Stimulated activated CD8-positive, alpha-beta memory T cell treated with anti-CD3 and anti-CD28 coated beads, Interleukin-15, amount 100 ng/mL, for 24 hours (primary cell): ENCODE data around the gene MTA3.
A peak's percentile ranks its signal among the peaks of the same experiment; 100 is the strongest.
"Not testable (repeated sequence)": the region's sequence is repeated elsewhere in the genome, so short reads cannot be mapped to it uniquely, and the experiment has no call there.

ENCODE experiments used
- DNase-seq: peaks from one replicate; pipeline ENCODE4 v3.0.0-alpha.2; 2020; ENCODE audit warnings: low read depth

Gene MTA3

DNA sequence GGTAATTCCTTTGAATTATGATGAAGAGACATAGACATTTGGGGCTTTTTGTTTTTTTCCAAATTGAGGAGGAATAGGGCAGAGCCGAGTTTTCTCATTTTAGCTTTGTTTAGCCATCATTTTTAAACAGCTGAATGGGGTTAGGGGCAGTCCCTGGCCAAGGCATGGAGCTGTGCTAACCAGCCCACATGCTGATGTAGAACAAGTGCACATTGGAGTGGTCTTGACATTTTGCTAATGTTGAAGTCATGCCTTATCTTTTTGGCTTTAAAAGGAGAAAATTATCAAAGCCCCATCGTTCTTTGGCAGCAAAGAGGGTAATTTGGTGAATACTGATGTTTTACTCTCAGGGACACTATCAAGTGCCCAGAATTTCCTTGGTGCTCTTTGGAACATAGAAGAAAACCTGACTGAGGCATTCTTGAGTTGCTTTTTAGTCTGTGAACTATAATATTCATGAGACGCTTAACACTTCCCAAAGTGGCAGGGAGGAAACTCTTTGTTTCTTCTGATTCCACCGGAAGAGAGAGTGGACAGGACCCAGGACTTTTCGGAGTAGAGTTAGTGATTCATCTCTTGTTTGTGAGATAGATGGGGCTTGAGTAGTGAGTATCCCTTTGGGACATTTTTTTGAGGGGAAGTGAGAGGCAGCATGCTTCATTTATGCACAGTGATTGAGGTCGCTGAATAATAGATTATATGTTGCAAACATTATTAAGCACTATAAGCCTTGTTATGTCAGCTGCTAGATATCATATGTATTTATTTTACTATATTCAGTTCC, 45.0 kb downstream of the MTA3 start:
- DNase-seq, result no peak

DNA sequence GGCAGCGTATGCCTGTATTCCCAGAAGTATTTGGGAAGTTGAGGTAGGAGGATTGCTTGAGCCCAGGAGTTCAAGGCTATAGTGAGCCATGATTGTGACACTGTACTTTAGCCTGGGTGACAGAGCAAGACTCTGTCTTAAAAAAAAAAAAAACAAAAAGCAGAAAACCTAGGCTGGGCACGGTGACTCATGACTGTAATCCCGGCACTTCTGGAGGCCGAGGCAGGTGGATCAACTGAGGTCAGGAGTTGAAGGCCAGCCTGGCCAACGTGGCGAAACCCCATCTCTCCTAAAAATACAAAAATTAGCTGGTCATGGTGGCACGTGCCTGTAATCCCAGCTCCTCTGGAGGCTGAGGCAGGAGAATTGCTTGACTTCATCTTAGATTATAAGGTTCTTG, 46.4 kb downstream of the MTA3 start:
- DNase-seq, result no peak

DNA sequence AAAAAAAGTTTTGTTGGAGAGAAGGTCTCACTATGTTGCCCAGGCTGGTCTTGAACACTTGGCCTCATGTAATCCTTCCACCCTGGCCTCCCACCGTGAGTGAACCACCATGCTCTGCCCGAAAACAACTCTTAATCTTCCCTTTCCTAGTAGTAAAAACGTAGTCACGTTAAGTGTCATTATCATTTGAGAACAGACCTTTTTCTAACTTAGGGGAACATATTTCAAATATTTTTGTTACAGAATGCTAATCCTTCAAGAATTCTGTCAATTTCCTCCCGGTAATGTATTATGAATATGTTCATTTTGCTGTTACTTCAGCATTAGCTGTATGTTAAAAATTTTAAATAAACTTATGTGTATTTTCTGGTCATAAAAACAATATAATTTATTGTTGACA, 49.7 kb downstream of the MTA3 start:
- no peak for DNase-seq

DNA sequence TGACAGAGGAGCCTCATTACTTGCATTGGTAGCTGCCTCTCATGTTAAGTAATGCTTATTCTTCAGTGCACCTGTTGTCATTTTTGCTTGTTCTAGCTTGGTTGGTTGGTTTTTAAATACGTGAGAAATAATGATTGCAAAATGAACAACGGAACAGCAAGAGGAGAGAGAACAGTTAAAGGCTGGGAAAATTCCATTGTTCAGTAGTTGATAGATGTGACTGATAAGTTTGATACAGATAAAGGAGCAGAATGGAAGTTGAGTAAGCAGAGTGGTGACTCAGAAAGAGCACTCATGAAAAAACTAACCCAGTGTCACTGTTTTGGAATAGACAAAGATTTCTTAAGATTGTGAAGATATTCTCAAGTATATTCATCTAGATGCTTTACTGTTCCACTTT, 50.5 kb downstream of the MTA3 start:
- DNase-seq, result no peak

DNA sequence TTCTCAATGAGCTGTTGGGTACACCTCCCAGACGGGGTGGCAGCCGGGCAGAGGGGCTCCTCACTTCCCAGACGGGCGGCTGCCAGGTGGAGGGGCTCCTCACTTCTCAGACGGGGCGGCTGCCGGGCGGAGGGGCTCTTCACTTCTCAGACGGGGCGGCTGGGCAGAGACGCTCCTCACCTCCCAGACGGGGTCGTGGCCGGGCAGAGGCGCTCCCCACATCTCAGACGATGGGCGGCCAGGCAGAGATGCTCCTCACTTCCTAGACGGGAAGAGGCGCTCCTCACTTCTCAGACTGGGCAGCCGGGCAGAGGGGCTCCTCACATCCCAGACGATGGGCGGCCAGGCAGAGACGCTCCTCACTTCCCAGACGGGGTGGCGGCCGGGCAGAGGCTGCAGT, 53.2 kb downstream of the MTA3 start:
- DNase-seq, result not testable (repeated sequence)

DNA sequence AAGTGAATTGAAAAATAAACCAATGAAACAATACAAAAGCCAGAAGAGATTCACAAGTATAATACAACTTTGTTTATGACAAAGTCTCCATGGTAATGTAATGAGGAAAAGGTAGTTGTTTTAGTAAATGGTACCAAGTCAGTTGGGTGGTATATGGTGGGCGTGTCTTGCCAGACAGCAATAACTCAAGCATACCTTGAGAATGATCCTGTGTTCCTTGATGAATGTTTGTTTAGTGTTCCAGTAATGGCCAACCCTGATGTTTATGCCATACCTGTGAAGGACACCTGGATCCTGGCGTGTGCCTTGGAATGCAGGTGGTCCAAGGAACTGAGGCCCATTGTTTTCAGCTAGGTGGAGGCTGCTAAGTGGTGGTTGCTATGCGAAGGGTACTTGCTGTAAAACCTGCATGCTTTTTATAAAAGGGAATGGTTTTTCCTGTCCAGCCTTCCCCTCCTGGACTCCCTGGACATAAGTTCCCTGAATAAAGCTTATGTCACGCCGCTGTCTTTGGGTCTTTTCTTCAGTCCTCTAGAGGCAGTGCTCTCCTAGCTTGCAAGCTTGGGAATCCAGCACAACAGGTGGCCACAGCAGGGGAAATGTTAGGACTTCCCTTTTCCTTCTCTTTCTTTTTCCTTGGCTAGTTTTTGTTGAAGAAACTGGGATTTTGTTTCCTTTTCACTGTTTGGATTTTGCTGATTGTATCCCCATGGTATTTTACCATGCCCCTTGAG, 54.7 kb downstream of the MTA3 start:
- no peak for DNase-seq

DNA sequence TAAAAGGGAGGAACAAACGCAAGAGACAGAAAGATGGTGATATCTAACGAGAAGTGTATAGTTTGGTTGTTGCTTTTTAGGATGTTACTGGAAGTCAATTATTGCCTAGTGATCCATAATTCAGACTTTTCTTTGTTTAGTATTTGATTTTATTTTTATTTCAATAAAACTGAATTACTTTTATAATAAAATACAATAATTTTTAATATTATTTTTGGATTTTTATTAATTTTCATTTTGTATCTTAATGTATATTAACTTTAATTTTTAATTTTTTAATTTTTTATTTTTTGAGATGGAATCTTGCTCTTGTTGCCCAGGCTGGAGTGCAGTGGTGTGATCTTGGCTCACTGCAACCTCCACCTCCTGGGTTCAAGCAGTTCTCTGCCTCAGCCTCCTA, 55.6 kb downstream of the MTA3 start:
- DNase-seq, result no peak

DNA sequence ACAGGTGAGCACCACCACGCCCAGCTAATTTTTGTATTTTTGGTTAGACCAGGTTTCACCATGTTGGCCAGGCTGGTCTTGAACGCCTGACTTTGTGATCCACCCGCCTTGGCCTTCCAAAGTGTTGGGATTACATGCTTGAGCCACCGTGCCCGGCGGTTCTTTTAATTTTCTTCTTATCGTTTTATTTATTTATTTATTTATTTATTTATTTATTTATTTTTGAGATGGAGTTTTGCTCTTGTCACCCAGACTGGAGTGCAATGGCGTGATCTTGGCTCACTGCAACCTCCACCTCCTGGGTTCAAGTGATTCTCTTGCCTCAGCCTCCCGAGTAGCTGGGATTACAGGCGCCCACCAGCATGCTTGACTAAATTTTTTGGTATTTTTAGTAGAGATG, 59.6 kb downstream of the MTA3 start:
- not testable (repeated sequence) for DNase-seq

DNA sequence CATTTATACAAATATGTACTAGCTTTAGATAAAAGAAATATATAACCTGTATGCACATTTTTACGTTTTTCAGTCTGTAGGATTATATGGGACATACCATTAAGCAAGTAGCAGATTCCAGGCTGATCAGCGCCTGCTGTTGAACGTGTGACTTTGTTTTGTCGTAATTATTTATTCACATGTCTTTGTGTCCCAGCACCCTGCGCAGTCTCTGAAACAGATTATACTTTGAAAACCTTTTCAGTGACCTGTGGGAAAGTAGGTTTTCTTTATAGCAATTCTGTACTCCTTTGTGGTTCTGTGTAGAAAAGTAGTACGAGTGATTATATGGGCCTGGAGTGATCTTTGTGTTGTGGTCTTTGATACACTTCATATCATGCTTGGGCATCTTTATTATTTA, 68.5 kb downstream of the MTA3 start:
- no peak for DNase-seq

DNA sequence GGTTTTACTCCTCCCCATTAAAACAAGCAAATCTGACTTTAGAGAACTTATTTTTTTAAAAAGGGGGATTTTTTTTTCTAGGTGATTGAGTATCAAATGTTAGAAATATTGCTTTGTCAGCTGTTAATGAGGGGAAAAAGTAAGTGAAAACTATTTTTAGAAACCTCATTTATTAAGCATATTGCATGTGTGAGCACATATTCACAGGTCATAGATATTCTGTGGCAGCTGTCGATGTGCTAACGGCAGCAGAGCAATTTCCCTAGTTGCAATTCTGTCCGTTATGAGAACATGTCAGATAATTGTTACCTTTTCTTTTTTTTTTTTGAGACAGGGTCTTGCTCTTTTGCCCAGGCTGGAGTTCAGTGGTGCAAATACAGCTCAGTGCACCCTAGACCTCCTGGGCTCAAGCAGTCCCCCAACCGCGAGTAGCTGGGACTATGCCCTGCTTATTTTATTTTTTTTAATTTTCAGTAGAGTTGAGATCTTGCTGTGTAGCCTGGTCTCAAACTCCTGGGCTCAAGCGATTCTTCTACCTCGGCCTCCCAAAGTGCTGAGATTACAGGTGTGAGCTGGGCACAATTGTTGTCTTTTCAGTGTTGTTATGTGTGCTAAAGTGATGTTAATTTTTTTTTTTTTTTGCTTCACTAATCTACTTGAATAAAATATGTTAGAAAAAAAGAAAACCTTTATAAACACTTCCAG, 69.8 kb downstream of the MTA3 start:
- no peak for DNase-seq

DNA sequence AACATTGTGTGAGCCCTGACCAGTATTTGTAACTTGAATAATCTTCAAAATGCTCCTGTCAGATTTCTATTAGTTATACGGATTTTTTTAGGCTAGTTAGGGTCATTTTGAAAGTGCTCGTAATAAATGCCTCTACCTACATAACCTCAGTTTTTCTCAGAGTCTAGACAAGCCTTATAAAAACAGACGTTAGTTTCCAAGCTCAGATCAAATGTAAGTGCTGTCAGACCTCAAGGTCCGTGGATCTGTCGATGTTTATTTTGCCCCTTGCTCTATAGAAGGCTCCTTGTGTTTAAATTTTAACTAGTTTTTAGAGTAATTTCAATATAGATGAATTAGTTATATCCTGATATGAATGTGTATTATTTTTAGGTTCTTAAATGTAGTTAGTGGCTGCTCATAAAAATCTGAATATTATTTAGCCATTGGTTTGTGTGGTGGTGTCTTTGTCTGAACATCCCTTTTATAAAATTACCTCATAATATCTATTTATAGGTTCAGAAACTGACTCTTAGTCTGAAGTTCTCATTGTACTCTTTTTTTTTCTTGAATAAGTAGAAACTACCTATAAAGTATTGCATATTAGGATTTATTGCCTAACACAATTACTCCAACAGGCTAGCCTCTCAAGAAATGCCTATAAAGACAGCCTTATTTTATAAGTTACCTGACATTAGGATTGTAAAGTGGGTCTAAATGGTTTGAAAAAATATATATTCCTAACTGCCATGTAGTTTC, 71.1 kb downstream of the MTA3 start:
- no peak for DNase-seq

DNA sequence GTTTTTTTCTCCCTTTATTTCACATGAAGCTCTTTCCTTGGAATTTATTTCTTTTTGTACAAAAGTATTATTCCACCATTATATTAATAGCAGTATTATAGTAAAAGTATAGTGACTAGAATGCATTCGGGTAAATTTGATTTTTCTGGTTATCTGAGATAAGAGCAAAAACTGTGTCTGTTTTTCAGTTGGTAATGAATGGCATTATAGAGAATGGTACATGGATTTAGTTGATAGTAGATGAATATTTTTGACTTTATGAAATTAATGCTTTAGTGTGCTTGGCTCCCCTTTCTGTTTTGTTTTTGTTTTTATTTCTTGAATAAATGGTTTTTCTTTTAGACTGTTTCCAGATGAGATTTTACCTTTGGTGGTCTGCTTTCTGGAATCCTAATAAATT, 71.8 kb downstream of the MTA3 start:
- no peak for DNase-seq

DNA sequence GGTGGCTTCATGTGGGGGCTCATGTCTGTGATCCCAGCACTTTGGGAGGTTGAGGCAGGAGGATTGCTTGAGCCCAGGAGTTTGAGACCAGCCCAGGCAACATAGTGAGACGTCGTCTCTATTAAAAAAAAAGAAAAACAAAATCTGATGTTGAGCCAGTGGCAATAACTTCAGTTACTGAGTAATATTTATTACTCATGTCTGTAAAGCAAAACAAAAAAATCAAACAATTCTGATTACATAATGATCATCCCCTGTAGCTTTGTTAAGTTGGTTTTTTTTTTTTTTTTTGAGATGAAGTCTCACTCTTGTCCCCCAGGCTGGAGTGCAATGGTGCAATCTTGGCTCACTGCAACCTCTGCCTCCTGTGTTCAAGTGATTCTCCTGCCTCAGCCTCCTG, 73.9 kb downstream of the MTA3 start:
- not testable (repeated sequence) for DNase-seq

DNA sequence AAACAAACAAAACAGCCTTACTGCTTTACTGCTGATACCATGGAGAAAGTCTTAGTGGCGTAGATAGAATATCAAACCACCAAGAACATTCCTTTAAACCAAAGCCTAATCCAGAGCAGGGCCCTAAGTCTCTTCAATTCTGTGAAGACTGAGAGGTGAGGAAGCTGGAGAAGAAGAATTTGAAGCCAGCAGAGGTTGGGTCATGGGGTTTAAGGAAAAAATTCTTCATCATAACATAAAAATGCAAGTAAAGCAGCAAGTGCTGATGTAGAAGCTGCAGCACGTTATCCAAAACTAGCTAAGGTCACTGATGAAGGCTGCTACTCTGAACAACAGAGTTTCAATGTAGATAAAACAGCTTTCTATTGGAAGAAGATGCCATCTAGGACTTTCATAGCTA, 77.1 kb downstream of the MTA3 start:
- no peak for DNase-seq

DNA sequence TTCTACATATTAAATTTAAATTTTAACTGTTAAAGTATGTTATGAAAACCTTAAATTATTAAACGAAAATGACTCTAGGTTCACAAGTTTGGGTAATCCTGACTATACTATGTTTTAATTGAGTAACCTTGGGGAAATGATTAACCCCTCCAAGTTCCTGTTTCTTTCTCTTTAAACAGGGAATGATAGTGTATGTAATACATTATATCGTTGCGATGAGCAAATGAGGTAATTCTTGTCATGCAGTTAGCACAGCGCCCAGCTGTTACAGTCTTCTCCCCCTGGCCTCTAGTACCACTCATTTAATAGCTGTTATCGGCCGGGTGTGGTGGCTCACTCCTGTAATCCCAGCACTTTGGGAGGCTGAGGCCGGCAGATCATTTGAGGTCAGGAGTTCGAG, 80.4 kb downstream of the MTA3 start:
- DNase-seq, result no peak

DNA sequence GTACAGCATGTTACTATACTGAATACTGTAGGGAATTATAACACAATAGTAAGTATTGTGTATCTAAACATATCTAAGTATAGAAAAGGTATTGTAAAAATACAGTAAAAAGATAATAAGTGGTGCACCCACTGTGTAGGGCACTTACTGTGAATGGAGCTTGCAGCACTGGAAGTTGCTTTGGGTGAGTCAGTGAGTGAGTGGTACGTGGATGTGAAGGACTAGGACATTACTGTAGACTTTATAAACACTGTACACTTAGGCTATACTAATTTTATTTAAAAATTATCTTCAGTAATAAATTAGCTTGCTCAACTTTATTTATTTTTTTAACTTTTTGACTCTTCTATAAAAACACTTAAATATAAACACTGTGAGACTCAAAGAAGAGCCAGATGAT, 82.6 kb downstream of the MTA3 start:
- no peak for DNase-seq

DNA sequence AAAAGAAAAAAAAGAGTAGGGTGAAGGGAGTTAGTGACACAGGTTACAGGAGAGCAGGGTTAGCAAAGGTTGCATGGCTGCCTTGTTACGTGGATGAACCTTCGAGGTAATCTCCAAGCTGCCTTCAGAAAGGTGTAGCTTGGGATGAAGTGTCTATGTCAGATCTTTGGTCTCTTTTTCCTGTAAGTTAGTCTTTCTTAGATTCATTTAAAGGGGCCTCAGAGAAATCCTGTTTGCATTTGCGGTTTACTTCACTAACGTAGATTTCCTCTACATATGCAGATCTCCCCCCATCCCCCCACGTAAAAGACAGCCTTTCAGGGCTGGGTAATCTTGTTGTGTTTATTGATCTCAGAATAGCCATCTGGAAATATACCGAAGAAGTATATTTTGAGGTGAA, 83.7 kb downstream of the MTA3 start:
- DNase-seq, result no peak

DNA sequence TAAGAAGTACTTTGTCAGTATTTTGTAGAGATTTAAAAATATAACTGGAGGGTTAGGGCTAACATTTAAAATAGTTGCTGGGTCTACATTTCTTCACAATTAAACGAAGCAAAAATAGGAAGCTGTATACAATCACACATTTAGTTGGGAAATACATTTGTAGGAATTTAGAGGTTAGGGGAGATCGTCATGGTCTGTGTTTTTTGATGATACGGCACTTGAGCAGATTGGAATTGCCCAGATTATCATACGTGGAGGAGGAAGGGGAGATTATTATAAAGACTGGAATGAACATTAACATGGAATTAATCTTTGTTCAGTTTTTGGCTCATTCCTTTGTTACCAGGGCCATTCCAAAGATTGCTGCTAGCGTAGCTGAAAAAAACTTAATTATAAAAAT, 84.6 kb downstream of the MTA3 start:
- DNase-seq, result no peak

DNA sequence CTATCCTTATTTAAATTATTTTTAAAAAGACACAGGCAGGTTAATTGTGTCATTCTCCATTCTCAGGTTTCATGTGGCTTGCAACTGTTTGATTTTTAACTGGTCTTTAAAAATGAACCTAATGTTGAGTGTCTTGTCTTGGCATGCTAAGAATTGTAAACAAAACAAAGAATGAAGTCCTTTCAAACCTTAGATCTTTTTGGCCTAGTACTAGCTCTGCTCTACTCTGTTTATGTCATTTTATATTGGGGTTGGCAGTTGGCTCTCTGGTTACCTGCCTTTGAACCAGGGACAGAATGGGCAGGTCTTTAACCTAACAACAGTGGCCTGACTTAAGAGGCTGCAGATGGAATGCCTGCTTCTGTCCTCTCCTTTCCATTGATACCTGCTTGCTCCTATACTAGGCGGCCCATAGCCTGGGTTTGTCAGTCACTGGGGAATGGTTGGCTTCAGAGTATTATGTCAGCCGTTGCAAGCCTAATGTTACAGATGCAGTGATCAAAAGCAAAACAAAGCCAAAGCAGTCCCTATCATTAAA, 85.5 kb downstream of the MTA3 start:
- DNase-seq, result no peak

DNA sequence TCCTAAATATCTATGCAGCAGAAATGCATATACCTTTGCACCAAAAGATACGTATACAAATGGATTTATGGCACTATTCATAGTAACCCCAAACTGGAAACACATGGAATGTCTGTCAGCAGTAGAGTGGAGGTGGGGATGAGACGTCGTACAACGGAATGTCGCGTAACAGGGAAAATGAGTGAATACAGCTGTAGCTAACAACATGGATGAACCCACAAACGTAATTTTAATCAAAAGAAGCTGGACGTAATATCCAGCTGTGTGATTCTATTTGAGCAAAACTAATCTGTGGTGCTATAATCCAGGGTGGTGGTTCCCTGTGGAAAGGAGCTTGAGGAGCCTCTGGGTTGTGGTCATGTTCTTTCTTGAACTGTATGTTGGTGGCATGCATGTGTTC, 89.9 kb downstream of the MTA3 start:
- DNase-seq, result no peak

DNA sequence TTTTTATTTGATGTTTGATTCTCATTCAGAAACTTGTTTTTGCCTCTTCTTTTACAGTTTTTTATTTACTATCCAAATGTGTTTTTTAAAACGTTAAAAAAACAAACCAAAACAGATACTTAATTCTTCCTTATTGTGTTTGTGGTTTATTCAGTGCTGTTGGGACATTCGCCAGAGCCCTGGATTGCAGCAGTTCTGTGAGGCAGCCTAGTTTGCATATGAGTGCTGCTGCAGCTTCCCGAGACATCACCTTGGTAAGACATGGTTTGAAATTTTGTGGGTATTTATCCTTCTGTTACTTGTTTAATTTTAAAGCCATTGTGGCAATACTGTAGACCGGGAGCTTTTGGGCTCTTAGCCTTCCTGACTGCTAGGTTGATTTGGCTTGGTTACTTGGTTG, 91.2 kb downstream of the MTA3 start:
- DNase-seq, result no peak

DNA sequence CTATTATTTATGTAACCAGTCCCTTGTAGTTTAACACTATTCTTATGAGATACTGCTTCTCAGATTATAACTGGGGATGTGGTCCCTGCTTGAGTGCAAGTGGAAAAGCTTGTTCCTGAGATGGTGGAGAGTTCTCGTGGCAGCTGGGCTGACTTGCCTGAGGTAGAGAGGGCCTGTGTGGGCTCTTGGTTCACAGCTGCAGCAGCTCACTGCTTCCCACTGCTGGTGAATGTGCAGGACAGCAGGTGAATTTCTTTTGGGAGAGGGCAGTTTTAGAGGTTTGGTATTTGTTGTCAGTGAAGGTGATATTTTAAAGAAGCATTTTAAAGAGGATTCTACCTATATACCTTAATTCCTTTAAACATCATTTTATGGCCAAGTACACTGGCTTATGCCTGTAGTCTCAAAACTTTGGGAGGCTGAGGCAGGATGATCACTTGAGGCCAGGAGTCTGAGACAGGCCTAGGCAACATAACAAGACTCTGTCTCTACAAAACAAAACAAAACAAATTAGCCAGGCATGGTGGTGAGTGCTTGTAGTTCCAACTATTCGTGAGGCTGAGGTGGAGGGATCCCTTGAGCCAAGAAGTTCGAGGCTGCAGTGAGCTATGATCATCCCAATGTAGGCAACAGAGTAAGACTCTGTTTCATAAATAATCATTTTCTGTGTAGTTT, 94.8 kb downstream of the MTA3 start:
- peak; percentile 9 for DNase-seq
